Neutrophil (primary cell): ENCODE data around the gene CNOT3.

Experiments used
- H3K27ac ChIP-seq: fragments of 200-600 bp; sonication (generic); 2 replicates; pipeline ENCODE4 v1.5.1; 2016; ENCODE audit warnings: mild to moderate bottlenecking, moderate library complexity
- H3K27me3 ChIP-seq: fragments of 200-600 bp; sonication (generic); 2 replicates; pipeline ENCODE4 v1.6.0; 2016; ENCODE audit warnings: mild to moderate bottlenecking
- H3K36me3 ChIP-seq: fragments of 200-600 bp; sonication (generic); 2 replicates; pipeline ENCODE4 v1.5.1; 2017
- H3K4me1 ChIP-seq, 2 experiments: fragments of 200-600 bp in 1 of 2; sonication (generic) in 1 of 2; 1 replicate in 1 of 2; 2 replicates in 1 of 2; pipeline versions ENCODE4 v1.5.1 to v1.6.1; 2013 to 2016; ENCODE audit warnings: low read depth in 1 of 2, low read length in 1 of 2, mild to moderate bottlenecking in 1 of 2, moderate library complexity in 1 of 2; ENCODE audit not compliant: control insufficient read depth in 1 of 2, insufficient read depth in 1 of 2
- H3K4me3 ChIP-seq, 2 experiments: fragments of 200-600 bp in 1 of 2; sonication (generic) in 1 of 2; 1 replicate in 1 of 2; 2 replicates in 1 of 2; pipeline ENCODE4 v1.5.1; 2013 to 2016; ENCODE audit warnings: low read depth in 1 of 2, low read length in 1 of 2, mild to moderate bottlenecking in 1 of 2, moderate library complexity in 1 of 2
- H3K9me3 ChIP-seq: fragments of 200-600 bp; sonication (generic); 2 replicates; pipeline ENCODE4 v1.5.1; 2016
- TF ChIP-seq, protein P1 (sequence below): fragments of 200-600 bp; sonication (generic); IDR thresholded peaks from 2 replicates; pipeline ENCODE4 v1.5.1; 2016; ENCODE audit warnings: antibody characterized with exemption

CNOT3 gene

GRCh38 chr19:54158812-54159351, 21.3 kb downstream of the CNOT3 start:
- peak overlapping the region; percentile 95 for H3K27ac ChIP-seq
- no peaks in the 10 kb centered on the region for H3K9me3 ChIP-seq
- H3K4me3 ChIP-seq, result peak overlapping the region; percentile 82 to 91
- TF ChIP-seq, protein P1, sequence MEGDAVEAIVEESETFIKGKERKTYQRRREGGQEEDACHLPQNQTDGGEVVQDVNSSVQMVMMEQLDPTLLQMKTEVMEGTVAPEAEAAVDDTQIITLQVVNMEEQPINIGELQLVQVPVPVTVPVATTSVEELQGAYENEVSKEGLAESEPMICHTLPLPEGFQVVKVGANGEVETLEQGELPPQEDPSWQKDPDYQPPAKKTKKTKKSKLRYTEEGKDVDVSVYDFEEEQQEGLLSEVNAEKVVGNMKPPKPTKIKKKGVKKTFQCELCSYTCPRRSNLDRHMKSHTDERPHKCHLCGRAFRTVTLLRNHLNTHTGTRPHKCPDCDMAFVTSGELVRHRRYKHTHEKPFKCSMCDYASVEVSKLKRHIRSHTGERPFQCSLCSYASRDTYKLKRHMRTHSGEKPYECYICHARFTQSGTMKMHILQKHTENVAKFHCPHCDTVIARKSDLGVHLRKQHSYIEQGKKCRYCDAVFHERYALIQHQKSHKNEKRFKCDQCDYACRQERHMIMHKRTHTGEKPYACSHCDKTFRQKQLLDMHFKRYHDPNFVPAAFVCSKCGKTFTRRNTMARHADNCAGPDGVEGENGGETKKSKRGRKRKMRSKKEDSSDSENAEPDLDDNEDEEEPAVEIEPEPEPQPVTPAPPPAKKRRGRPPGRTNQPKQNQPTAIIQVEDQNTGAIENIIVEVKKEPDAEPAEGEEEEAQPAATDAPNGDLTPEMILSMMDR, result no peak
- H3K27me3 ChIP-seq, result no peaks in the 10 kb centered on the region
- H3K36me3 ChIP-seq, result peaks cover 44% of the 10 kb centered on the region
- H3K4me1 ChIP-seq, result peaks cover 49 to 52% of the 10 kb centered on the region in 2 experiments

DNA sequence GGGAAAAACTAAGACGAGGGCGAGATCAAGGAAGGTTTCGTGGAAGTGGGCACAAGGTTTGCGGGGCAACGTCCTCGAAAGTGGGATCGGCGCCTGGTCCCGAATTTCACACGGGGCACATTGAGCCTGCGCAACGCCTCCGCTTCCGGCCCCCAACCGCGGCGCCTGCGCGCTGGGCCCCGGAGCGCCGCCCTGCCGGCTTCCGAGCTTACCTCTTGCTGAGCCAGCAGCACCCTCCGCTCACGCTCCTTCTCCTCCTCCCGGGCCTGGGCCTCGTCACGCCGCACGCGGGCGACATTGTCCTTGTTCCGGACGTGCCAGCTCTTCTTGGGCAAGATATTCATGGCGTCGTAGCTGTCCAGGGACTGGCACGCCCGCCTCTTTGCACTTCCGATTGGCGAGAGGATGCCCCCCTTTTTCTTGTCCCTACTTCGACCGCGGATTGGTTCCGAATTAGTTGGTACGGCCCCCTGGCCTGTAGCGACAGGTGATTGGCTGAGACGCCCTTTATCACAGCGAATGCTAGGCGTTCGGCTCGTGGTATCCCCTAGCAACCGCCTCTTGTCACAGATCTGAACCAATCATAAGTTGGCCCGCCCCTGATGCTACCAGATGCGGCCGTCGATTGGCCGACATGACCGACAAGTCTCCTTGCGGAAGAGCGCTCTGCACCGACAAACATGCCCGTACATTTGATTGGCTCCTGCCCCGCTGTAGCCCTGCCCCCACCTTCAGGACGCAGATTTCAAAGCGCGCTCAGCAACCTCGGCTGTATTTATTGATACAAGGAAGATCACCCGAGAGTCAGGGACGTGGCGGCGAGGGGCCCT, 22.0 kb downstream of the CNOT3 start, which contains the start of gene LENG1:
LENG1 (minus strand) TSS at position 370 of the 830 bp plus-strand sequence; CDS start at position 344, 26 bp downstream.
- TF ChIP-seq, protein P1, result peak; percentile 62
- Histone ChIP-seq H3K9me3 (no peaks in the 10 kb centered on the region), H3K36me3 (peaks cover 37% of the 10 kb centered on the region), H3K27me3 (peaks cover 6% of the 10 kb centered on the region), H3K27ac (peak within 1 kb of the TSS; percentile 95), H3K4me1 (peaks cover 56 to 59% of the 10 kb centered on the region in 2 experiments), H3K4me3 (peak within 1 kb of the TSS; percentile 82 to 91)

DNA sequence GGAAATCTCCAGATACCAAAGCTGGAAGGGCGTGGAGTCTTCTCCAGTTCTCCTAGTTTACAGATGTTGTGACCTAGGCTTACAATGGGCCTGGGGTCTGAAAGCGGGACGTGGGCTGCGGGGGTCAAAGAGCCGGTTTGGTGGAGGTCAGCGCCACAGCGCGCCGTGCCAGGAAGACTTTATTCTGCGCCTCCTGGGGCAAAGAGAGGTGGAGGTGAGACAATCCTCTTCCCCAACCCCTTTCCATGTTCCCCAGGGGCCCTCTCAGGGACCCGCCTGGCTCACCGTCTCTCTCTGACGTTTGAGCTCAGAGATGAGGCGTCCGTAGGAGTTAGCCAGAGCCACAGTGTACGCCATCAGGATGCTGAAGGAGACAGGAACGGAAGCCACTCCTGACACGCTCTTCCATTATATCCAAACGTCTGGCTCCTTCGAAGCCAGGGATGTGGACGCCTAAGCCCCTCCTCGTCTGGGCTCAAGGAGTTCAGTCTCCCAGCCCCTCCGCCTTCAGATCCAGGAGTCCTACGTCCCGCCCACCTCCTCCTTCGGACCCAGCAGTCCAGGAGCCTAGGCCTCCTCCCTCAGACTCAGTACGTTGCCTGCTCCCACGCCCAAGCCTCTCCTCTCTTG, 22.7 kb downstream of the CNOT3 start:
- Histone ChIP-seq H3K27me3 (peaks cover 13% of the 10 kb centered on the region), H3K4me1 (peaks cover 61 to 63% of the 10 kb centered on the region in 2 experiments), H3K4me3 (peak overlapping the region; percentile 60 to 91), H3K9me3 (no peaks in the 10 kb centered on the region), H3K36me3 (peaks cover 30% of the 10 kb centered on the region), H3K27ac (peak overlapping the region; percentile 95)
- TF ChIP-seq, protein P1, result no peak

DNA sequence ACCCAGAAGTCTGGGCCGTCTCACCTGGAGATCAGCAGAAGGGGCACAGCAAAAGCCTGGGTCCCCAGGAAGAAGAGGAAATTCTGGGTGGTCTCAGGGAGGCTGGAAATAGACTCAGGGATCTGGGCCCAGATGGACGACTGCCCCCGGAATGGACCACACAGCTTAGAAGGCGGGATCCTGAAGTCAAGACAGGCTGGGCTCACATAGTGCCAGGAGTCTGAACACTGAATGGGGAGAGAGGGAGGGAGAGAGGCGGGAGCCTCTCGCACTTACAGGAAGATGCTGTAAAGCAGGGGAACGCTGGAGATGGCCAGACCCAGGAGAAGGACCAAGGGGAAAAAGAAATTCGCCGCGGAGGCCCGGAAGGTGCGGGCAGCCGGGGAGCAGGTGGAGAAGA, 23.3 kb downstream of the CNOT3 start:
- Histone ChIP-seq H3K9me3 (no peaks in the 10 kb centered on the region), H3K27ac (peak overlapping the region; percentile 95), H3K36me3 (peaks cover 24% of the 10 kb centered on the region), H3K4me3 (peak overlapping the region in 1 of 2 experiments; percentile 60), H3K4me1 (peaks cover 61 to 64% of the 10 kb centered on the region in 2 experiments), H3K27me3 (peaks cover 19% of the 10 kb centered on the region)
- TF ChIP-seq, protein P1, result no peak

- peak overlapping the region; percentile 49 to 67 for H3K4me3 ChIP-seq
Observed at GRCh38 chr19:54162241-54162805, 24.8 kb downstream of the CNOT3 start.

More at GRCh38 chr19:54162241-54162805, 24.8 kb downstream of the CNOT3 start:
- H3K27me3 ChIP-seq, result peaks cover 20% of the 10 kb centered on the region
- TF ChIP-seq, protein P1, result peak; percentile 34
- H3K27ac ChIP-seq, result peak overlapping the region; percentile 68
- no peaks in the 10 kb centered on the region for H3K9me3 ChIP-seq
- H3K4me1 ChIP-seq, result peaks cover 70 to 74% of the 10 kb centered on the region in 2 experiments
- peaks cover 9% of the 10 kb centered on the region for H3K36me3 ChIP-seq
